HG03139 (cell line): Measurements from ENCODE around the gene BTBD6.

Source experiments
- ATAC-seq: cut with Tn5 transposase; IDR thresholded peaks from one replicate; pipeline ENCODE4 v1.9.1; 2021; ENCODE audit not compliant: unreplicated experiment

Gene BTBD6

GRCh38 chr14:105248368-105249181, at the start of gene BTBD6:
Gene BTBD6, plus strand, starts transcription at chr14:105248533. Its CDS starts 179 bp downstream, at chr14:105248712.
- ATAC-seq: peak; percentile 89

- ATAC-seq: no peak
Measured at GRCh38 chr14:105198588-105198987, 49.7 kb upstream of the BTBD6 start.

GRCh38 chr14:105199093-105199492, 49.2 kb upstream of the BTBD6 start:
- ATAC-seq: no peak

GRCh38 chr14:105200074-105200473, 48.3 kb upstream of the BTBD6 start:
- ATAC-seq: no peak

GRCh38 chr14:105200641-105201040, 47.7 kb upstream of the BTBD6 start:
- no peak for ATAC-seq

GRCh38 chr14:105201156-105201924, 47.0 kb upstream of the BTBD6 start:
- no peak for ATAC-seq

GRCh38 chr14:105201925-105202513, 46.3 kb upstream of the BTBD6 start:
- no peak for ATAC-seq

GRCh38 chr14:105203057-105203531, 45.2 kb upstream of the BTBD6 start:
- ATAC-seq: no peak

GRCh38 chr14:105203701-105204100, 44.6 kb upstream of the BTBD6 start:
- no peak for ATAC-seq

GRCh38 chr14:105204206-105204930, 44.0 kb upstream of the BTBD6 start:
- no peak for ATAC-seq

- no peak for ATAC-seq
Measured at GRCh38 chr14:105204931-105205672, 43.2 kb upstream of the BTBD6 start.

- no peak for ATAC-seq
Measured at GRCh38 chr14:105205673-105206208, 42.6 kb upstream of the BTBD6 start.

- ATAC-seq: no peak
Measured at GRCh38 chr14:105206873-105207272, 41.5 kb upstream of the BTBD6 start.

- ATAC-seq: no peak
Measured at GRCh38 chr14:105207460-105207901, 40.9 kb upstream of the BTBD6 start.

GRCh38 chr14:105207996-105208737, 40.2 kb upstream of the BTBD6 start:
- ATAC-seq: no peak

- no peak for ATAC-seq
Measured at GRCh38 chr14:105208738-105209075, 39.6 kb upstream of the BTBD6 start.

- no peak for ATAC-seq
Measured at GRCh38 chr14:105209091-105209490, 39.2 kb upstream of the BTBD6 start.

GRCh38 chr14:105209646-105210045, 38.7 kb upstream of the BTBD6 start:
- ATAC-seq: no peak

- ATAC-seq: no peak
Measured at GRCh38 chr14:105210266-105211025, 37.9 kb upstream of the BTBD6 start.
